ENCODE data around the gene PDE4DIP.
"Not testable (repeated sequence)": the region's sequence is repeated elsewhere in the genome, so short reads cannot be mapped to it uniquely, and the experiment has no call there.

GRCh38 chr1:148862590-148862989 is 18.4 kb downstream of the PDE4DIP start:
- TF ChIP-seq TCF7L2 (IDR thresholded peaks at IDR 0.05; ENCODE audit: low read depth, low read length); CTCF (IDR thresholded peaks at IDR 0.05): not testable (repeated sequence)

All from Panc1 (cell line).